HG03280 (cell line): Measurements from ENCODE around the gene GSX1.

Experiments
- ATAC-seq: cut with Tn5 transposase; IDR thresholded peaks from one replicate; pipeline ENCODE4 v1.9.1; 2021; ENCODE audit warnings: mild to moderate bottlenecking, moderate library complexity; ENCODE audit not compliant: unreplicated experiment

The GSX1 gene

DNA sequence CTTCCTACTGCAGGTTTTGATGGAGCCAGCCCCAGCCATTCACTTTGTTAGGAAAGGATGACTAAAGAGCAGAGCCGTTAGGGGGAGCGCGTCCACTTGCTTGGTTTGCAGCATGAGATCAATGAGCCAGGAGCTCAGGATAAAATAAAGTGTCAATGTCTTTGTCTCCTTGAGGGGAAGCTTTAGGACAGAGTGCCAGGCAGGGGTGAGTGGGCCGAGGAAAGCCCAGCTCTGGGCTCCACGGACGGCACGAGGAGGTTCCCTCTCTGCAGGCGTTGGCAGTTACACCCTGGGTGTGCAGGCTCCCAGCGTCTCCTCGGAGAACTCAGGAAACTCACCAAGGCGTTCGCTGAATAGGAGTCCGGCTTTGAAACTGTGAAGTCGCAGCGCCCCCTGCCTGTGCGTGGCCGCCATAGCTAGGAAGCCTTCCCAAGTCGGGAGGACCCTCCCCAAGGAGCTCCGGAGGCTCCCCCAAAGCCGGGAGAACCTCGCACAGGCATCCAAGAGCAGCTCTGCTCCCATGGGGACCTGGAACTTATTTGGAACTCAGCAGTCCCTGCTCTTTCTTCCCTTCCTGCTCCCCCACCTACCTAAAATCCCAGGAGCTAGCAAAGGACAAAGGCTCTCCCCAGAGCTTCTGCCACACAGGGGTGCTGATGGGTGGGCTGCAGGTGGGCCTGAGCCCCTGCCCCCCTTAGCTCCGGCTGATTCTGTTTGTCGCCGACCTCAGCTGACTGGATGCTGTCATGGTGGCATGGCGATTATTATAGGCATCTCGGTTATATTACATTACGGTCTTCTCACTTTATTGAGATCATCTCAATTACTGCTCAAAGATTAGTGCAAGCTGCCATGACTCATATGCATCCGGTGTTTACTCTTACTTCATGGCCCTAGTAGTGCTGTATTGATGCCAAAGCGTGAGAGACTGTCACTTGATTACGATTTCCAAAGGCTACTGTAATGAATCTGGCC, 34.4 kb downstream of the GSX1 start:
- no peak for ATAC-seq

DNA sequence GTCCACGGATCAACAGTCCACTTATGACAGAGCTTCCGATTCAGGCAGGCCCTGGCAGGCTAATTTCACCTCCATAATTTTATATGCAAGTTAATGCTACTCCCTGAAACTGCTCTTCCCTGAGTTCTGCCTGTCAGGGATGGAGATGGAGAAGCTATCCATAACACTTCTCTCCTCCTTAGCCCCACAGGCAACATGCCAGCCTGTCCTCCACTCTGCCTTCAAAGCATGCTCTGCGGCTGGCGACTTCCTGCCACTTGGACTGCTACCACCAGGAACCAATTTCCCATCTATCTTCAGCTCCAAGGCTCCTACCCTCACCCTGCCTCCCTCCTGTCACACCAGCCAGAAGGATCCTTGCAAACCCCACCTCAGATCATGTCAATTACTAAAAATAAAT, 35.4 kb downstream of the GSX1 start:
- no peak for ATAC-seq

DNA sequence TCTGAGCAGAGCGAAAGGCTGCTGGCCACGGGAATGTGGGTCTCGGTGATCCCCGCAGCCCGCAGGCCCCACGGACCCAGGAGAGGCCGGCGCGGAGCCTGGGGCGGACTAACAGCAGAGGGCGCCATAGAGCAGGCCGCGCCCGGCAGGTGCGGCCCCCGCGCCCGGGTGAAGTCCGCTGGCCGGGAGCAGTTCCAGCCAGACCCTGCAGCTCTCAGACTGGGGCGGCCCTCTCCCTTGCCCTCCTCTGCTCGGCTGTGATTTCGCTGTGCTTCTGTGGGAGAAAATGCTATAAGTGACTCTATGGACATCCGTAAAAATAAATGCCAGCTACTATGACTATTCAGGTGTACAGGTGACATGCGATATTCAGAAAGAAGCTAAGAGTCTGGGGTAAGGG, 37.7 kb downstream of the GSX1 start:
- no peak for ATAC-seq

DNA sequence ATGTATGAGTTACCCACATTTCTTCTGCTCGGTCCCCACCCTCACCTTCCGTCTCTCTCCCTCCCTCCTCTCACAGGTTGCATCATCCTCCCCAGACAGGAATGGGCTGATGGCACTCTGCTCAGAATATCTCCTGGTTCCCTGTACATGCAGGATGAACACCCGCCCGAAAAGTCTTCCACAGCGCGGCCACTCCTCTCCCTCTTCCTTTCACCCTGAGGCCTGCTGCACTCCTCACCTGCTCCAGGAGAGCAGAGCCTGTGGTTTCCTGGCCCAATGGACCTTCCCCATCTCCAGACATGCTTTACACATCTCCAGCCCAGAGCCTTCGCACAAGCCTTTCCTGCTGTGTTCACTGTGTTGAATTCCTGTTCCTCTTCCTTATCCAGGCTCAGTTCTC, 40.9 kb downstream of the GSX1 start:
- ATAC-seq: no peak

DNA sequence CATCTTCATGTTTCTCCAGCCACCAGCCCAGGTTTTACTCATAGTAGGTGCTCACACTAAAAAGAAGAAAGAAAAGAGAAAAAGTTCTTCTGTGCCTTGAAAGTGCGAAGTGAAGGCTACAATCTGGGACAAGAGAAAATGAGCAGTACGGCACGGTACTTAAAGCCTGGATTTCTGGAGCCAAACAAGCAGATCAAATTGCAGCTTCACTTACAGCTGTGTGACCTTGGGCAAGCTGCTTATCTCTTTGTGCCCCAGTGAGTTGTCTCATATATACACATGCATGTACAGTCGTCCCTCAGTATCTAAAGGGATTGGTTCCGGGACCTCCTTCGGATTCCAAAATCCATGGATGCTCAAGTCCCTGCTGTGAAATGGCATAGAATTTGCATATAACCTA, 41.8 kb downstream of the GSX1 start:
- no peak for ATAC-seq

DNA sequence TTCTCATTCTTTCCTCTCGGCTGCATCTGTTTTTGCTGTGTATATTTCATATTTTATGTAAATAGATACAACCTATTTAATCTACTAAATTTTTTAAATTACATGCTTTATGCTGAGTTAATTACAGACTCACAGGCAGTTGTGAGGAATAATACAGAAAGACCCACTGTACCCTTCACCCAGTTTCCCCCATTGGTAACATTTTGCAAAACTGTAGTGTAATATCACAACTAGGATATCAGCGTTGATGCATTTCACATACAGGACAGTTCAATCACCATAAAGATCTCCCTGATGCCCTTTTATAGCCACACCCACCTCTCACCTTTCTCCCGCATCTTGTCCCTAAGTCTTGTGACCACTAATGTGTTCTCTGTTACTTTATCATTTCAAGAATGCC, 43.5 kb downstream of the GSX1 start:
- no peak for ATAC-seq

DNA sequence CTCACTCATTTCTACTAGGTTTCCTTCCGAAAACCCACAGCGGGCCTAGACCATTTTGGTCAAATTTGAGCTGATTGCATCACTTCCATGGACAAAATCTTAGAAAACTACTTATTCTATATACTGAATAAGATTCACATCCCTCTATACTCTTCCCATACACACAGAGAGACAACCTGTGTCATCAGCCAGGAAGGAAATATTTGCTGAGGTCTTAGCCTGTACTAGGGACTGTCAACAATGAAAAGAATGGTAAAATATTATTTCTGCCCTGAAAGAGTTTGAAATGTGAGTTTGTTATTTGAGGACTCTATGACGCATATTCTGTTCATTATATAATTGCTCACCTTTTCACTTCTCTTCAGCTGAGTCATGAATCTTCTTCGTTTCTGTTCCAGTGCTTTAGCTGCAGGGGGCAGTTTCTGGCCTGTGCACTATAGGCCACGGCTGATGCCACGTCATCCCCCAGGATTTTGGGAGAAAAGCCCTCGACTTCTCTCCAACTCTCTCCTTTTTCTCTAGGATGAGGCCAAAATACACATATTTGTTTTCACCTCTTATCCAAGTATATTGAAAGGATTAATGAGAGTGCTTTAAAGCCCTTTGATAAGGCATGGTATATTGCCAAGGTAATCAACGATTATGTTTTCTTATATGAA, 47.7 kb downstream of the GSX1 start:
- ATAC-seq: no peak

DNA sequence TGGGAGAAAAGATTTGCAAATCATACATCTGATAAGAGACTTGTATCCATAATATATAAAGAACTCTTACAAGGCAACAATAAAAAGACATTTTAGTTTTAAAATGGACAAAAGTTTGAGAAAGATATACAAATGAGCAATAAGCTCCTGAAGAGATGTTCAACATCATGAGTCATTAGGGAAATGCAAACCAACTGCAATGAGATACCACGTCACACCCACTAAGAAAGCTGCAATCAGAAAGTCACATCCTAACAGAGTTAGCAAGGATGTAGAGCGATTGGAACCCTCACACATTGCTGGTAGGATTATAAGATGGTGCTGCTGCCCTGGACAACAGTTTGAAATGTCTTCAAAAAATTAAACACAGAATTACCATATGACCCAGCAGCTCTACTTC, 50.3 kb downstream of the GSX1 start:
- no peak for ATAC-seq
